Mesothelial cell of epicardium (in vitro differentiated cells): ENCODE data around the gene SRRM3. TPM values are rescaled to one million over a fixed set of nuclear protein-coding genes. Genes with fewer than 3 reads are reported as not detected.

Source experiments
- DNase-seq, 2 experiments: peaks; one replicate each; pipeline ENCODE4 v3.0.0; 2021; ENCODE audit warnings: low spot score in 2 of 2; ENCODE audit not compliant: unreplicated experiment in 2 of 2
- H3K27ac Mint-ChIP-seq: 2 replicates; pipeline ENCODE4 v1.8.0; 2021; ENCODE audit warnings: mixed read lengths
- H3K27me3 Mint-ChIP-seq: 2 replicates; pipeline ENCODE4 v1.8.0; 2021; ENCODE audit warnings: low read depth, mixed read lengths
- H3K36me3 Mint-ChIP-seq: 2 replicates; pipeline ENCODE4 v1.8.0; 2021; ENCODE audit warnings: mixed read lengths
- H3K4me1 Mint-ChIP-seq: 2 replicates; pipeline ENCODE4 v1.8.0; 2021; ENCODE audit warnings: mixed read lengths
- H3K4me3 Mint-ChIP-seq: 2 replicates; pipeline ENCODE4 v1.8.0; 2021; ENCODE audit warnings: mild to moderate bottlenecking, moderate library complexity, mixed read lengths
- H3K9me3 Mint-ChIP-seq: 2 replicates; pipeline ENCODE4 v1.8.0; 2021; ENCODE audit warnings: mixed read lengths
- total RNA-seq: library from RNA; stranded (reverse); gene quantifications from 3 replicates; pipeline ENCODE4 v1.2.1, GENCODE V29; 2021
- TF ChIP-seq, protein P1 (sequence below): fragments of 200-600 bp; sonication (generic); IDR thresholded peaks from one replicate; pipeline ENCODE4 v1.5.0; 2021; ENCODE audit warnings: antibody characterized with exemption; ENCODE audit not compliant: unreplicated experiment

SRRM3 gene
- total RNA-seq, 1 donor from 2014 or later, result 6.9 TPM

DNA sequence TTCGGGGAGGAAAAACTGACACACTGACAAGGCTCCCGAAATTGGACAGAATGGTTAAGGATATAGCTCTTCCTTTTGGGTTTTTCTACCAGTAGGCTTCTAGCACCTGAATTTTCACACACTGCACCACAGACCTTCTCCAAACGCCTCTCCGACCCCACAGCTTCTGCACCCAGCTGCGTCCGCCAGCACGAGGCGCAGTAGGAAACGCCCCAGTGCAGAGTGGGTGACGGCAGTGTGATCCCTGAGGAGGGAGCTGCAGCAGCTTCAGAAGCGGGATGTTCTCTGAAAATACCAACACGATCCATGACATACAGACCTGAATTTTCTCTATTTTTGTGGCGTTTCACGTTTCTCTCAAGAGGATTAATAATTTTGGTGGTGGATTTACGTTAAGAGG lies 126.7 kb downstream of the SRRM3 start:
- peak overlapping the region; percentile 4 for H3K27ac Mint-ChIP-seq
- H3K9me3 Mint-ChIP-seq, result no peaks in the 10 kb centered on the region
- H3K4me3 Mint-ChIP-seq, result no peak overlapping the region
- H3K27me3 Mint-ChIP-seq, result no peaks in the 10 kb centered on the region
- peaks cover 29% of the 10 kb centered on the region for H3K36me3 Mint-ChIP-seq
- DNase-seq, result no peak
- TF ChIP-seq, protein P1, sequence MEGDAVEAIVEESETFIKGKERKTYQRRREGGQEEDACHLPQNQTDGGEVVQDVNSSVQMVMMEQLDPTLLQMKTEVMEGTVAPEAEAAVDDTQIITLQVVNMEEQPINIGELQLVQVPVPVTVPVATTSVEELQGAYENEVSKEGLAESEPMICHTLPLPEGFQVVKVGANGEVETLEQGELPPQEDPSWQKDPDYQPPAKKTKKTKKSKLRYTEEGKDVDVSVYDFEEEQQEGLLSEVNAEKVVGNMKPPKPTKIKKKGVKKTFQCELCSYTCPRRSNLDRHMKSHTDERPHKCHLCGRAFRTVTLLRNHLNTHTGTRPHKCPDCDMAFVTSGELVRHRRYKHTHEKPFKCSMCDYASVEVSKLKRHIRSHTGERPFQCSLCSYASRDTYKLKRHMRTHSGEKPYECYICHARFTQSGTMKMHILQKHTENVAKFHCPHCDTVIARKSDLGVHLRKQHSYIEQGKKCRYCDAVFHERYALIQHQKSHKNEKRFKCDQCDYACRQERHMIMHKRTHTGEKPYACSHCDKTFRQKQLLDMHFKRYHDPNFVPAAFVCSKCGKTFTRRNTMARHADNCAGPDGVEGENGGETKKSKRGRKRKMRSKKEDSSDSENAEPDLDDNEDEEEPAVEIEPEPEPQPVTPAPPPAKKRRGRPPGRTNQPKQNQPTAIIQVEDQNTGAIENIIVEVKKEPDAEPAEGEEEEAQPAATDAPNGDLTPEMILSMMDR, result no peak
- peaks cover 16% of the 10 kb centered on the region for H3K4me1 Mint-ChIP-seq

DNA sequence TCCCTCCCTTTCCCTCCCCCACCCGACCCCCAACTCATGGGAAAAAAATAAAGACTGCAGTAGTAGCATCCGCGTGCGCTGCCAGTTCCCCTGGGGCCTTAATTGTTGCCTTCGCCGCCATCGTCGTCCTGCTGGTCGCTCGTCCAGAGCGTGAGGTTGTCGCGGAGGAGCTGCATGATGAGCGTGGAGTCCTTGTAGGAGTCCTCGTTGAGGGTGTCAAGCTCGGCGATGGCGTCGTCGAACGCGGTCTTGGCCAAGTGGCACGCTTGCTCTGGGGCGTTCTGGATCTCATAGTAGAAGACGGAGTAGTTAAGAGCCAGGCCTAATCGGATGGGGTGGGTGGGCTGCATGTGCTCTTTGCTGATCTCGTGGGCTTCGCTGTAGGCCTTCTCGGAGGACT lies 127.8 kb downstream of the SRRM3 start:
- Mint-ChIP-seq H3K9me3 (no peaks in the 10 kb centered on the region), H3K36me3 (peaks cover 28% of the 10 kb centered on the region), H3K4me1 (peaks cover 16% of the 10 kb centered on the region), H3K27ac (no peak overlapping the region), H3K4me3 (no peak overlapping the region), H3K27me3 (no peaks in the 10 kb centered on the region)
- TF ChIP-seq, protein P1, result no peak
- DNase-seq, result no peak

DNA sequence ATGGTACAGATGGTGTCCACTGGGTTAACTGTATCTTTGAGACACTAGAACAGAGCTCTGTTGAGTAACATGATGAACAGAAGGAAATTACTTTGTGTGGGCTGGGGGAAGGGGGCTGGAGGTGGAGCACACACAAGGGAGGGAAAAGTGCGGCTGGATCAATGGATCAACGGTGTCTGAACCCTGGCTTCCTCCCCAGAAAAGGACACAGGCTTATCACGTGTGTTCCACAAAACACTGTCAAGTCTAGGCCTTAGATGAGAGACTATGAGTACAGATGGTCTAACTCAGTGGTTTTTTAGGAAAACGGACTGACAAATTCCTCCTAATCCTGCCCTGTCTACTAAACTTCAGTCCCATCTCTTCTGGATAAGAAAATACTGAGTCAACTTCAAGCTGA lies 128.6 kb downstream of the SRRM3 start:
- no peak for DNase-seq
- Mint-ChIP-seq H3K9me3 (no peaks in the 10 kb centered on the region), H3K27me3 (no peaks in the 10 kb centered on the region), H3K4me1 (peaks cover 16% of the 10 kb centered on the region), H3K36me3 (peaks cover 28% of the 10 kb centered on the region), H3K27ac (peak overlapping the region; percentile 47), H3K4me3 (no peak overlapping the region)
- TF ChIP-seq, protein P1, result no peak

DNA sequence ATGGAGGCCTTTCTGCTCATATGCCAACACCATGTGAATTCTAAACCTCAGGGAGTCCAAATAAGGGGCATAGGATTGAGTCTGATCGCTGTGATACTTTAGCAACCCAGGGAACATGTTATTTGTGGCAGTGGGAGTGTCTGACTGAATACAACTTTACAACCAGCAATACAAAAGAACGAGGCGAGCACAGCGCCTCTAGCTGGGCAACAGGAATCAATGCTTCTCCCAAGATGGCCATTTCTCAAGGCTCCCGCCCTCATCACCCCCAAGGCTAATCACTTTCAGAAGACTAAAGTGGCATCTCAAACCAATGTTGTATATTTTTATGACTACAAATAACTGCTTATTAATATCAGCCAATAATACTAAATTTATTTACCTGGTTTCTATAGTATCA lies 129.0 kb downstream of the SRRM3 start:
- peak overlapping the region; percentile 47 for H3K27ac Mint-ChIP-seq
- peaks cover 16% of the 10 kb centered on the region for H3K4me1 Mint-ChIP-seq
- peaks cover 28% of the 10 kb centered on the region for H3K36me3 Mint-ChIP-seq
- H3K9me3 Mint-ChIP-seq, result no peaks in the 10 kb centered on the region
- no peak for DNase-seq
- TF ChIP-seq, protein P1, result no peak
- H3K4me3 Mint-ChIP-seq, result no peak overlapping the region
- H3K27me3 Mint-ChIP-seq, result no peaks in the 10 kb centered on the region

DNA sequence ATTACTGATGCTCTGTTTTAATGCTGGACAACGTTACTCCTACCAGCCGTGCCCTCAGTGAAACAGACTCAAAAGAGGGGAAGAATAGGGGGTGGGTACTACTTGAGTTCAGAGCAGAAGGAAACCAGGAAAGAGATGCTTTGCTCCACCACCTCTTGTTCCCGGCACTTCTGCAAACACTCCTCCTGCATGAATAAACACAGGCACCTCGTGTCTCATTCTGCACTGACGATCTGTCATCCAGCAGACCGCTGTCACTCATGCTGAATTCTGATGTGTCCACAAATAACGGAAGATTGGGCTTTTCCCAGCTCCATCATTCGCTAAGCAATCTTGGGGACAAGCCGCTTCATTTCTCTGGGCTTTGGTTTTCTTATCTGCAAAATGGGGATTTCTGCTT lies 130.4 kb downstream of the SRRM3 start:
- Mint-ChIP-seq H3K27ac (no peak overlapping the region), H3K4me3 (no peak overlapping the region), H3K27me3 (no peaks in the 10 kb centered on the region), H3K36me3 (peaks cover 27% of the 10 kb centered on the region), H3K4me1 (peaks cover 15% of the 10 kb centered on the region), H3K9me3 (no peaks in the 10 kb centered on the region)
- TF ChIP-seq, protein P1, result no peak
- DNase-seq, result no peak

DNA sequence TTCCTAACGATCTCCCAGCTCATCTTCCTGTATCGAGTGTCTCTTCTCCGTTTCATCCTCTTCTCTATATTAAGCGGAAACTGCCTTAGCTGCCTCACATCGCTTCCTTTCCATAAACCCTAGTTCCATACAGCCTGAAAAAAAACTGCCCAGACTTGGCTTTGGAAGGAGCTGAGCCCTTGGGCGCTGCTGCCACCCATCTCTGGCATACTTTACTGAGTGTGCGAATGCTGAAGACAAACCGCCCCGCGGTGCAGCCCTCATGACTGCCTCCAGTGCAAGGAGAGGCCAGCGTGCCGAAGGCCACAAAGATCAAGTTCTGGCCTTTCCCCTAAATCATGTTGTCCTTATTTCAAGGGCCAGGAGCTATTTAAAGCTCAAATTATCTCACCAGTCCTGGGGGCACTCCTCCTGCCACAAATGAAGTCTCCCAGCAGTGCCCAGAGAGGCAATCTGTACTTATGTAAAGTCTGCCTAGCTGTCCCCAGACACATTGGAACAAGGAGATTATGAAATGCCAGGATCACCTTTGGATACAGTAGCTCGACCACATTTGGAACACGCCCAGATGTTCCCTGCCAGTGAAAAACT lies 131.9 kb downstream of the SRRM3 start:
- Mint-ChIP-seq H3K9me3 (no peaks in the 10 kb centered on the region), H3K4me3 (no peak overlapping the region), H3K36me3 (peaks cover 32% of the 10 kb centered on the region), H3K4me1 (peaks cover 12% of the 10 kb centered on the region), H3K27ac (no peak overlapping the region), H3K27me3 (no peaks in the 10 kb centered on the region)
- TF ChIP-seq, protein P1, result no peak
- DNase-seq, result no peak
